Measurements from ENCODE around the gene AP1S3. TPM values are rescaled to one million over a fixed set of nuclear protein-coding genes. Genes with fewer than 3 reads are reported as not detected.
"Not testable (repeated sequence)": the region's sequence is repeated elsewhere in the genome, so short reads cannot be mapped to it uniquely, and the experiment has no call there.

Gene AP1S3
- total RNA-seq, 1 experiment from 2014 or later: 185 TPM

GRCh38 chr2:223815186-223815883 is 22.0 kb downstream of the AP1S3 start (continued):
- TF ChIP-seq REST (IDR thresholded peaks at IDR 0.05; ENCODE audit: low read depth): no peak
- peak; percentile 87 for TF ChIP-seq POLR2AphosphoS5 (IDR thresholded peaks at IDR 0.05; ENCODE audit: low read depth, low read length)
- peak; percentile 49 for TF ChIP-seq RAD21 (IDR thresholded peaks at IDR 0.05; ENCODE audit: low read depth)
- TF ChIP-seq CEBPB (IDR thresholded peaks at IDR 0.05; ENCODE audit: low read depth): peak; percentile 93
- TF ChIP-seq MAX (IDR thresholded peaks at IDR 0.05): peak; percentile 80
- TF ChIP-seq EGR1 (IDR thresholded peaks at IDR 0.05; ENCODE audit: low read depth): peak; percentile 65
- peak; percentile 95 for TF ChIP-seq TCF7L2 (IDR thresholded peaks at IDR 0.05; ENCODE audit: borderline replicate concordance, extremely low read depth, insufficient read depth, insufficient read length)
- no peak for TF ChIP-seq ZNF274 (IDR thresholded peaks at IDR 0.05; ENCODE audit: low read depth, low read length)
- TF ChIP-seq ZFX (IDR thresholded peaks at IDR 0.05): no peak

GRCh38 chr2:223814764-223815163 is 22.6 kb downstream of the AP1S3 start:
- RAD21 ChIA-PET (ENCODE audit: low non-redundant PET in 1 of 2, low total read pairs in 2 of 2, uncharacterized antibody in 2 of 2, unreplicated experiment in 2 of 2); H3K9me2 ChIP-seq (ENCODE audit: insufficient read depth); H2AFZ ChIP-seq (ENCODE audit: low read depth, low read length, poor library complexity, severe bottlenecking); H4K20me1 ChIP-seq (ENCODE audit: insufficient read depth); BruUV-seq (replicated peaks); POLR2A ChIA-PET; H3K36me3 ChIP-seq (ENCODE audit: control insufficient read depth in 1 of 2, insufficient read depth in 2 of 2, low read length in 2 of 2); DNase-seq (ENCODE audit: low read depth, low spot score); H3K9me3 ChIP-seq (ENCODE audit: control insufficient read depth in 1 of 2, insufficient read depth in 1 of 2, low read depth in 1 of 2, low read length in 2 of 2); H3K27me3 ChIP-seq (ENCODE audit: insufficient read depth, low read length): not testable (repeated sequence)
- peak; percentile 58 for ATAC-seq
- Histone ChIP-seq H3K9ac (ENCODE audit: low read length) (peak overlapping the region; percentile 46), H3K79me2 (ENCODE audit: insufficient read depth, low read length) (peaks cover 95% of the 10 kb centered on the region), H3K4me1 (ENCODE audit: control insufficient read depth in 1 of 2, insufficient read depth in 2 of 2, low read length in 2 of 2) (peaks cover 85 to 92% of the 10 kb centered on the region in 2 experiments), H3K4me3 (replicated peaks in 1 of 2; ENCODE audit: low read depth in 1 of 2, low read length in 2 of 2) (peak overlapping the region in 1 of 2 experiments; percentile 31; a peak in 1 of 4 replicates), H3K4me2 (ENCODE audit: low read length) (peak overlapping the region; percentile 53), H3K27ac (ENCODE audit: low read depth, low read length) (peak overlapping the region; percentile 99)
- intact Hi-C loops (cut with micrococcal nuclease): loop anchor here (1.0 kb wide), 1 partner anchor 47 kb away; no protein-coding TSS in a partner anchor
- CTCF ChIA-PET: interaction anchor here (0.8 kb wide), 1 partner anchor 55 kb away, joined by 3 read pairs; no protein-coding TSS in a partner anchor
